Gastroesophageal sphincter (tissue), 3 donors: ENCODE measurements around the gene MYOZ3.

Source experiments
- CTCF ChIP-seq, 4 experiments: fragments of 200-600 bp in 2 of 4; fragments of 450-650 bp in 2 of 4; sonication (generic) in 1 of 4; IDR thresholded peaks; one replicate each; pipeline ENCODE4 v1.5.1; 2017 to 2019; ENCODE audit warnings: antibody characterized with exemption in 4 of 4, mild to moderate bottlenecking in 2 of 4, moderate library complexity in 2 of 4
- POLR2AphosphoS5 ChIP-seq: sonication (generic); formaldehyde crosslinking; IDR thresholded peaks from one replicate; pipeline ENCODE4 v1.6.1; 2017; ENCODE audit warnings: antibody characterized with exemption

GRCh38 chr5:150653145-150653761 is 7.8 kb upstream of the MYOZ3 start:
- TF ChIP-seq CTCF (IDR thresholded peaks at IDR 0.05), result no peak
- TF ChIP-seq POLR2AphosphoS5, result no peak
